Epithelial cell of prostate (primary cell): ENCODE results near the gene FSCN2.
A peak's percentile ranks its signal among the peaks of the same experiment; 100 is the strongest.

Source experiments
- DNase-seq: peaks from one replicate; pipeline ENCODE4 v3.0.0-alpha.2; 2011; ENCODE audit warnings: low read depth, low spot score
- H3K27ac ChIP-seq: fragments of 450-650 bp; 2 replicates; pipeline ENCODE4 v1.5.1; 2017; ENCODE audit warnings: mild to moderate bottlenecking

Gene FSCN2

GRCh38 chr17:81489998-81490992 is 37.9 kb upstream of the FSCN2 start:
- H3K27ac ChIP-seq, result no peak overlapping the region
- no peak for DNase-seq

GRCh38 chr17:81491181-81491581 is 37.0 kb upstream of the FSCN2 start:
- H3K27ac ChIP-seq, result no peak overlapping the region

GRCh38 chr17:81491761-81492160 is 36.4 kb upstream of the FSCN2 start:
- no peak for DNase-seq

More at GRCh38 chr17:81491181-81491581, 37.0 kb upstream of the FSCN2 start:
- DNase-seq, result no peak

GRCh38 chr17:81492202-81492601 is 36.0 kb upstream of the FSCN2 start:
- no peak for DNase-seq
- no peak overlapping the region for H3K27ac ChIP-seq

More at GRCh38 chr17:81491761-81492160, 36.4 kb upstream of the FSCN2 start:
- H3K27ac ChIP-seq, result no peak overlapping the region

- no peak for DNase-seq
- H3K27ac ChIP-seq, result no peak overlapping the region
Measured at GRCh38 chr17:81492706-81493105, 35.5 kb upstream of the FSCN2 start.

- H3K27ac ChIP-seq, result no peak overlapping the region
- DNase-seq, result no peak
Measured at GRCh38 chr17:81493198-81494038, 34.8 kb upstream of the FSCN2 start.

- no peak overlapping the region for H3K27ac ChIP-seq
- no peak for DNase-seq
Measured at GRCh38 chr17:81494626-81495377, 33.4 kb upstream of the FSCN2 start.

- H3K27ac ChIP-seq, result no peak overlapping the region
- no peak for DNase-seq
Measured at GRCh38 chr17:81498953-81499600, 29.1 kb upstream of the FSCN2 start.

- no peak for DNase-seq
Measured at GRCh38 chr17:81499601-81499970, 28.6 kb upstream of the FSCN2 start.

GRCh38 chr17:81500047-81500446 is 28.1 kb upstream of the FSCN2 start:
- DNase-seq, result no peak
- H3K27ac ChIP-seq, result no peak overlapping the region

More at GRCh38 chr17:81499601-81499970, 28.6 kb upstream of the FSCN2 start:
- no peak overlapping the region for H3K27ac ChIP-seq

- H3K27ac ChIP-seq, result no peak overlapping the region
- DNase-seq, result no peak
Measured at GRCh38 chr17:81502471-81503017, 25.6 kb upstream of the FSCN2 start.

- no peak for DNase-seq
- no peak overlapping the region for H3K27ac ChIP-seq
Measured at GRCh38 chr17:81503619-81504018, 24.6 kb upstream of the FSCN2 start.

- H3K27ac ChIP-seq, result peak overlapping the region; percentile 100
- DNase-seq, result no peak
Measured at GRCh38 chr17:81508639-81509206, 19.5 kb upstream of the FSCN2 start.

GRCh38 chr17:81509207-81509971 is 18.8 kb upstream of the FSCN2 start:
- peak overlapping the region; percentile 100 for H3K27ac ChIP-seq
- DNase-seq, result no peak

GRCh38 chr17:81509972-81510784 is 18.0 kb upstream of the FSCN2 start:
- no peak for DNase-seq
- peak overlapping the region; percentile 100 for H3K27ac ChIP-seq

- DNase-seq, result no peak
- H3K27ac ChIP-seq, result peak overlapping the region; percentile 100
Measured at GRCh38 chr17:81510785-81511553, 17.2 kb upstream of the FSCN2 start.

GRCh38 chr17:81511554-81511803 is 16.7 kb upstream of the FSCN2 start:
- peak overlapping the region; percentile 100 for H3K27ac ChIP-seq
- DNase-seq, result no peak
